Glutamatergic neuron (in vitro differentiated cells): ENCODE measurements around the gene E2F6. TPM values are rescaled to one million over a fixed set of nuclear protein-coding genes. Genes with fewer than 3 reads are reported as not detected.

Experiments
- DNase-seq: peaks from one replicate; pipeline ENCODE4 v3.0.0; 2022
- H3K27ac Mint-ChIP-seq: one replicate; pipeline ENCODE4 v1.8.0; 2020; ENCODE audit warnings: mild to moderate bottlenecking, mixed read lengths, inconsistent platforms; ENCODE audit not compliant: unreplicated experiment
- H3K27me3 Mint-ChIP-seq: one replicate; pipeline ENCODE4 v1.8.0; 2020; ENCODE audit warnings: mild to moderate bottlenecking, moderate library complexity, mixed read lengths, inconsistent platforms; ENCODE audit not compliant: unreplicated experiment
- H3K36me3 Mint-ChIP-seq: one replicate; pipeline ENCODE4 v1.8.0; 2020; ENCODE audit warnings: mild to moderate bottlenecking, mixed read lengths, inconsistent platforms; ENCODE audit not compliant: unreplicated experiment
- H3K4me1 Mint-ChIP-seq: one replicate; pipeline ENCODE4 v1.8.0; 2020; ENCODE audit warnings: mild to moderate bottlenecking, low read depth, mixed read lengths, inconsistent platforms; ENCODE audit not compliant: unreplicated experiment
- H3K4me3 Mint-ChIP-seq: one replicate; pipeline ENCODE4 v1.8.0; 2020; ENCODE audit warnings: mild to moderate bottlenecking, mixed read lengths, inconsistent platforms; ENCODE audit not compliant: unreplicated experiment
- H3K9me3 Mint-ChIP-seq: one replicate; pipeline ENCODE4 v1.8.0; 2020; ENCODE audit warnings: mild to moderate bottlenecking, moderate library complexity, mixed read lengths, inconsistent platforms; ENCODE audit not compliant: unreplicated experiment
- CTCF ChIP-seq: fragments of 200-600 bp; sonication (generic); IDR thresholded peaks from one replicate; pipeline ENCODE4 v1.5.0; 2021; ENCODE audit not compliant: partially characterized antibody, unreplicated experiment
- total RNA-seq: library from RNA; stranded (reverse); fragmentation: NEBNext Ultra II Directional; extraction: Animal tissue kit (Norgen Biotek cat#: 25700); gene quantifications from one replicate; pipeline ENCODE4 v1.2.1, GENCODE V29; 2021; ENCODE audit not compliant: unreplicated experiment

Gene E2F6
- total RNA-seq, 1 donor from 2014 or later = 22.1 TPM

GRCh38 chr2:11500702-11501303, 34.8 kb upstream of the E2F6 start:
- no peak for DNase-seq
- Mint-ChIP-seq H3K36me3 (peaks cover 10% of the 10 kb centered on the region), H3K27me3 (peaks cover 7% of the 10 kb centered on the region), H3K27ac (peak overlapping the region; percentile 73), H3K4me1 (peaks cover 29% of the 10 kb centered on the region), H3K4me3 (peak overlapping the region; percentile 2), H3K9me3 (peaks cover 11% of the 10 kb centered on the region)
- no peak for TF ChIP-seq CTCF

GRCh38 chr2:11499081-11499743, 33.3 kb upstream of the E2F6 start:
- Mint-ChIP-seq H3K4me3 (peak overlapping the region; percentile 80), H3K27ac (peak overlapping the region; percentile 99), H3K4me1 (peaks cover 43% of the 10 kb centered on the region), H3K27me3 (peaks cover 7% of the 10 kb centered on the region), H3K9me3 (peaks cover 11% of the 10 kb centered on the region), H3K36me3 (peaks cover 10% of the 10 kb centered on the region)
- TF ChIP-seq CTCF = no peak
- DNase-seq = peak; percentile 42

- no peak for TF ChIP-seq CTCF
- Mint-ChIP-seq H3K27me3 (peaks cover 7% of the 10 kb centered on the region), H3K36me3 (peaks cover 10% of the 10 kb centered on the region), H3K27ac (peak overlapping the region; percentile 99), H3K4me3 (peak overlapping the region; percentile 80), H3K9me3 (peaks cover 12% of the 10 kb centered on the region), H3K4me1 (peaks cover 45% of the 10 kb centered on the region)
- DNase-seq = no peak
Observed at GRCh38 chr2:11498543-11499034, 32.6 kb upstream of the E2F6 start.

GRCh38 chr2:11495844-11496681, 30.1 kb upstream of the E2F6 start:
- peak overlapping the region; percentile 68 for H3K4me3 Mint-ChIP-seq
- TF ChIP-seq CTCF = no peak

More at GRCh38 chr2:11495844-11496681, 30.1 kb upstream of the E2F6 start:
- Mint-ChIP-seq H3K36me3 (no peaks in the 10 kb centered on the region), H3K9me3 (peaks cover 6% of the 10 kb centered on the region), H3K27ac (peak overlapping the region; percentile 96), H3K4me1 (peaks cover 57% of the 10 kb centered on the region), H3K27me3 (peaks cover 5% of the 10 kb centered on the region)
- peak; percentile 51 for DNase-seq
